ENCODE results near the gene TMEM151A.

TMEM151A gene

GRCh38 chr11:66283461-66284105, 8.1 kb upstream of the TMEM151A start:
- DNase-seq: no peak

DNA sequence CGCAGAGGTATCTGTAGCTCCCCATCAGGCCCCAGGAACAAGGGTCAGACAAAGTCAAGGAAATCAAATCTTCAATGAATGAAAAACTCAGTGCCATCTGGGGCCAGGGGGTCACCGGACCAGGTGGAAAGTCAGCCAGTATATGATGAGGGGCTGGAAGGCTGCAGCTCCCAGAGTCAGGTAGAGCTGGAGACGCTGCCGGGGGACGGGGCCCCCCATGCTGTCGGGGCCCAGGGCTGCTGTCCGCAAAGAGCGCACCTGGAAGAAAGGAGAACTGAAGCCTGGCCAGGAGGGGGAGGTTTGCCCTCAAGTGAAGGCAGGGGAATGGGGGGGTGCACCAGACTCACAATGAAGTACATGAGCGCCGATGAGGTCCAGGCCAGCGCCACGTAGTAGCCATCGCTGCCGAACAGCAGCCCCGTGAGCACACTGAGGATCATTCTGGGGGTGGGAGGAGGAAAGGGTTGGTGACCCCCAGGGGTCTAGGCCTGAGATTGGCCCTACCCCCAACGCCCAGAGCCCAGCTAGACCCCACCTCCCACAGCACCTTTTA, 7.1 kb upstream of the TMEM151A start:
- no peak for DNase-seq

DNA sequence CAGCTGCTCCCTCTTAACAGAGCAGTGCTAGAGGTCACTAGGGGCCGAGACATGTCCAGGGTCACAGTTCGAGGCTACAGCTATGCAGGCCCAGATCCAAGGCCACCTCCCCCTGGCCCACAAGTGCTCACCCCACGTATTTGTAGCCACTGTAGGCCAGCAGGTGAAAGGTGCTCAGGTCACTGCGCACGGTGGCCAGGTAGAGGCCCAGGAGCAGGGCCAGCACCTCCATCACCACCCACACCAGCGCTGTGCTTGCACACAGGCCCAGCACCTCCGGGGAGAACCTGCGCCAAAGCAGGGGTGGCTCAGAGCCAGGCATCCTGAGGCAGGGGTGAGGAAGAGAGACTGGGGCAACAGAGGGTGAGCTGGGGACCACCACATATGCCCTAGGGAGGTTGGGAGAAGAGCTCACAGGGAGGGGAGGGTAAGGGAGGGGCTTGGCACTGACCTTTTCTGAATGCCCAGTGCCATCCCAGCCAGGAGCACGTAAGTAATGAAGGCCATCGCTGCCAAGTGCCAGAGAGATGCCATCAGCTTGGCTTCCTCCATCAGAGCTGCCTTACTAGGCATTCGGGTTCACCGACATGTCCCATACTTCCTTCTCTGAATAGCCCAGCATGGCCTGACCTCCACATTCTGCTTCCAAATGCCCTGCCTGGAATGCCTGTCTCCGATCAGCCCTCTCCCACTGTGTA, 6.3 kb upstream of the TMEM151A start:
- DNase-seq: no peak

DNA sequence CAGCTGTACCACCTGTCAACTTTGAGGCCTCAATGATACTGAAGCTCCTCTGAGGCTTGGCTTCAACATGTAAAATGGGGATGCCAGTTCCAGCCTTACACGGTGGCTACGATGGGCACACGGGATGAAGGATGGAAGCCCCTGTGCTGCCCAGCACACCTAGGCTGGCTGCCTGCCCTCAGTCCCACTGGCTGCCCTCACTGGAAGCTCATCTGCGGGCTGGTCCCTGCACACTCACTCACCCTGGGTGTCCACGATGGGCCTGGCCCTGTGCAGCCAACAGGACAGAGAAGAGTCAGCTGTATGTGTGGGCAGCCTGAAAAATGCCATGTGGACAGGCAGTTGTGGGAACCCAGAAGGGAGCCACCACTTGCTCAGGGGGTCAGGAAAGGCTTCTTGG, 5.0 kb upstream of the TMEM151A start:
- no peak for DNase-seq

GRCh38 chr11:66287211-66287888, 4.3 kb upstream of the TMEM151A start:
- DNase-seq: no peak

DNA sequence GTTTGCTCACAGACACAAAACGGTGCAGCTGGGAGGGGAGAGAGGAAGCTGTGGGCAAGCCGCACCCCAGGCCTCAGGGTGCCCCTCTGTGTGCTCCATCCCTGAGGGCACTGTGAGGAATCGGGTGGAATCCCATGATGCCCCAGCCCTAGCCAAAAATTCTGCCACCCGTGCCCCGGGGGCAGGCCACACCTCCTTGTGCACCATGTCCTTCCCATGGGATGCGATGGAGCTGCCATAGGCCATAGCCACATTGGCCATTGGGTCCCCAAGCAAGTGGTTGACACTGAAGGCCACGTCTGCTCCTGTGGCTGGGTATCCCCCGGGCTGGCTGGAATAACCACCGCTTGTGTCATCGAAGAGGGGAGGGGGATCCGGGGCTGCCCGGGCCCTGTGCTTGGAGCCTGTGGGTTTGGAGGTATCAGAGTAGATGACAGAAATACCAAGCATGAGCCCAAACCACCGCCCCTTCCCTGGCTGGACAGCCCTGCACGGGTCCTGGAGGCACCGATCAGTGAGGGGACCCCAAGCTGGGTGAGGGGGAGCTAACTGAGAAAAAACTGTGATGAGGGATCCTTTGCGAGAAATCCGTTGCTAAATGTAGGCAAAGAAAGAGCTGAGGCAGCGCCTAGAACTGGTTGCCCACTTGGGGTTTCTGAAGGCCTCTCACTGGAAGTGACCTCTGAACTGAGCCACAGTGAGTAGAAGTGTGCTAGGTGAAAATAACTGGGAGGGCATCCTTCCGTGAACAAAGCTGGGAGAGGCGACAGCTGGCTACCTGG, 3.6 kb upstream of the TMEM151A start:
- DNase-seq: no peak

DNA sequence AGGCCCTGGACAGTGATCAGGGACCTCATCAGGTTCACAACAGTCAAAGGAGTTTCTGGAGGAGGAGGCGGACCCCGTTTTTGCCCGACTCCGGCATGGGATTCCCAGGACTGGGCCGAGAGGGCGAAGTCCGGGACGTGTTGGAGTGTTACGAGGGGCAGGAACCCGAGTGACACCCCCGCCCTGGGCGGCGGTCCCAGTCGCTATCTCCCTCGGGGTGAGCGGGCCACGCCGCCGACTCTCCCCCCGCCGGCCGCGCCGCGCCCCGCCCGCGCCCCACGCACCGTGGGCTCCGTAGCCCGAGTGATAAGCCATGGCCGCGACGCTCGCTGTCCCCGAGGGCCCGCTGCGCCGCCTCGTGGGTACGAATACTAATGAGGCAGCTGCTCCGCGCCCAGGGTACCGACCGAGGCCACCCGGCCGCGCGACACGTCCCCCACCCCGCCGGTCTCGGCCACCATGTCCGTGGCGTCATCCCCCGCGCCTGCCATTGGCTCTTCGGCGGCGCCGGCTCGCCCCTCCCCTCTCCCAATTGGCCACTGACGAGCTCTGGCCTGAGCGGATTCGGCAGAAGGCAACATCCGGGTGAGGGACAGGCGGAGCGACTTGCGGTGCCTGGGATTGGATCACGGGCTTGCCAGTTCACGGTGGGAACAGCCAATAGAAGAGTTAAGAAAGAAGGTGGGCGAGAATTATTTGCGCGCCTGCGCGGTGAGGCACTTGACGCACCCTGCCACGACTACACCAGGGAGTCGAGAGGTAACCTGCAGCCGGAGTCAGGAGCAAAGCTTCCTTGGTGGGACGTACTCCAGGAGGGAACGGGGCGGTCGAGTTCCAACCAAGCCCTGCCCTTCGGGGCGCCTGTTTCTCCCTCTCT, 2.8 kb upstream of the TMEM151A start, which contains the start of gene YIF1A:
TSS of gene YIF1A (minus strand) at position 473 of the 877 bp plus-strand sequence. CDS start at position 315, 158 bp downstream.
- peak; percentile 99 for DNase-seq

- DNase-seq: no peak
These were observed 2.0 kb upstream of the TMEM151A start for GRCh38 chr11:66289548-66290329.

DNA sequence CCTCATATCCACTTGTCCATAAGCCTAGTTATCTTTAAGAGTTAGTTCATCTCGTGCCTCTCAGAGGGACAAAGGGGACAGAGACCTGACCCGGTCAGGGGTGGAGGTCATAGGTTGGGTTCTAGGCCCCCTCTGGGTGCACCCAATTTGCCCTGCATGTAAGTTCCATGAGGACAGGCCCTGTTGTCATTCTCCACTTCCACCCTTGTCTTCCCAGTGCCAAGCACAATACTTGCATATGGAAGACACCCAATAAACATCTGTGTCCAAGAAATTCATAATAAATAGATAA, 1.4 kb upstream of the TMEM151A start:
- DNase-seq: no peak

- no peak for DNase-seq
These were observed 390 bp upstream of the TMEM151A start for GRCh38 chr11:66291303-66291705.

DNA sequence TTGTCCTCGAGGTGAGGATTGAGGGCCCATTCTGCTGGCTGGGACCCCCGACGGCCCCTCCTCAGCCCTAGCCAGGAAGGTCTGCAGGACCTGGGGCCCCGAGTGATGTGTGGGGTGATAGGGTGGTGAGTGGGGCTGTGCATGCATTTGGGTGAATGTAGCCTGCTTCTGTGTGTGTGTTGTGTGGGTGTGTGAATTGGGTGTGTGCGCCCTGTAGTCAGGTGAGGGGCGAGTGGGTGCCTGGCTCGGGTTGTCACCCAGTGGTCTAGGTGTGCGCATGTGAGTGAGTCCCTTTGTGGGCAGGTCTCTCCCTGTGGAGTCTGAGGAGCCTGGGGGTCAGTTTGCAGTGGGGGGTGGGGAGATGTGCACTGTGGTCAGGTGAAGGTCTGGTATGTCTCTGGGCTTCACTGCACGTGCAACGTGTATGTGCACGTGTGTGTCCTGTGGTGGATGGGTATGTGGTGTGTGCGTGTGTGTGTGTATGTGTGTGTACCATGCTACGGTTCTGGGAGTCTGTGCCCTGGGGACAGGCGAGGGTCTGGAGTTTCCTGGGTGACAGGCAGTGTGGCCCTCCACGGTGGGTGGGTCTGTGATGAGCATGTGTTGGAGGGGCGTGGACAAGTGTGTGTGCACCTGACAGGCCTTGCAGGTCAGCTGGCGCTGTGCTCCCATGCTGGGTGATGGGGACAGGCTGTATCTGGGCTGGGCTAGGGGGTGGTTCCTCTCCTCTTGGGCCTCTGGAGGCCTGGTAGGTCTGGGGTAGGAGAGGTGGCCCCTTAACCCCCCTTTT, 1.0 kb downstream of the TMEM151A start:
- DNase-seq: no peak

DNA sequence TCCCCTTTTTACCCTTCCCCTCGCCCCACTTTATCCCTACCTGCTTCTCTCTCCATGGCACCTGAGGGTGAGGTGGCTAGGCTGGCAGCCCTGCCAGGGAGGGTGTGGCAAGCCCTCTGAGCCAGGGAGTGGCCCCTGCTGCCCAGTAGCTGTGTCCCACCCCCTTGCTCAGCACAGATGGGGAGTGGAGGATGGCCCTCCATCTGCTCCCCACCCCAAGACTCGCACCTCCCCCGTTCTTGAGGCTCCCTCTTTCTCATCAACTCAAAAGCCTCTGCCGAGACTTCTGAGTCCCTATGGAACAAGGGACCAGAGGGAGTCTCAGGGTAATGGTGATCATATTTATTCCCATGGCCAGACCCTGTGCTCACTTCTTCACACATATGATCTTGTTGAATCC, 1.7 kb downstream of the TMEM151A start:
- no peak for DNase-seq

DNA sequence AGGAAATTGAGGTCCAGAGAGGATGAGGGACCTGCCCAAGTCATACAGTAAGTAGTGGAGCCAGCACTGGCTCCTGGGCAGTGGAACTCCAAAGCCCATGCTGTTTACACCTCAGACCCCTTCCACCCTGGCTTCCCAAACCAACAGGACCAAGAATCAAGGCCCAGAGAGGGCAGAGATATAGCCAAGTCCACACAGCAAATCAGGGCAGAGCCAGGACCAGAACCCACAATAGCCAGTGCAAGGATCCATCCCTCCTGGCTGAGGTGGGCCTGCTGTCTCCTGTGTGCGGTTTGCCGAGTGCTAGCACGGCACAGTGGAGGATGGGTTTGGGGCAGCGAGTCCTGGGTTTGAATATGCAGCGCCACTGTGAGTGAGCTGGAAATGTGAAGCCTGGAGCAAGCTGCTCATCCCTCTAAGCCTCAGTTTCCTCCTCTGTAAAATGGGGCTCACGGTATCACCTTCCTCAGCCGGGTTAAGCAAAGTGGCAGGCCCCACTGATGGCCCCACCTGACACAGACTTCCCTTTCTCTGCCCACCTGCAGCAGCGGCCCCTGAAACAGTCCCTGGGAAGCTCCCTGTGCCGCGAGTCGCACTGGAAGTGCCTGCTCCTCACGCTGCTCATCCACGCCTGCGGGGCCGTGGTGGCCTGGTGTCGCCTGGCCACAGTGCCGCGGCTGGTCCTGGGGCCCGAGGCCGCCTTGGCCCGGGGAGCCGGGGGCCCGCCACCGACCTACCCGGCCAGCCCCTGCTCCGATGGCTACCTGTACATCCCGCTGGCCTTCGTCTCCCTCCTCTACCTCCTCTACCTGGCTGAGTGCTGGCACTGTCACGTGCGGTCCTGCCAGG, 2.3 kb downstream of the TMEM151A start:
- DNase-seq: no peak

- DNase-seq: no peak
These were observed 3.2 kb downstream of the TMEM151A start for GRCh38 chr11:66294626-66295620.

DNA sequence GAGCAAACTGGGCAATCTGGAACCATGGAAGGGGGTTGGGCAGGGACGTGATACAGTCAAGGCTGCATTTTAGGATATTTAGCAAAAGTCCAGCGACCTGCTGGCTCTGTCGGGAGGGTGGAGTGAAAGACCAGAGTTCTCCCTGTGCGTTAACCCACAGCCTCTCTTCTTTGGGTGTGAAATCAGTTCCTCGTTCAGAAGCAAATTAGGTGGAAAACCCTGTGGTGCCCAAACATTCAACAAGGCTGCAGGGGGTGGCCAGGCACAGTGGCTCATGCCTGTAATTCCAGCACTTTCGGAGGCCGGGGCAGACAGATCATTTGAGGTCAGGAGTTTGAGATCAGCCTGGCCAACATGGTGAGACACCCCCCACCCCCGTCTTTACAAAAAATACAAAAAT, 5.9 kb downstream of the TMEM151A start:
- no peak for DNase-seq

- DNase-seq: no peak
These were observed 7.5 kb downstream of the TMEM151A start for GRCh38 chr11:66299186-66299585.

- DNase-seq: no peak
These were observed 11.0 kb downstream of the TMEM151A start for GRCh38 chr11:66302656-66303055.

DNA sequence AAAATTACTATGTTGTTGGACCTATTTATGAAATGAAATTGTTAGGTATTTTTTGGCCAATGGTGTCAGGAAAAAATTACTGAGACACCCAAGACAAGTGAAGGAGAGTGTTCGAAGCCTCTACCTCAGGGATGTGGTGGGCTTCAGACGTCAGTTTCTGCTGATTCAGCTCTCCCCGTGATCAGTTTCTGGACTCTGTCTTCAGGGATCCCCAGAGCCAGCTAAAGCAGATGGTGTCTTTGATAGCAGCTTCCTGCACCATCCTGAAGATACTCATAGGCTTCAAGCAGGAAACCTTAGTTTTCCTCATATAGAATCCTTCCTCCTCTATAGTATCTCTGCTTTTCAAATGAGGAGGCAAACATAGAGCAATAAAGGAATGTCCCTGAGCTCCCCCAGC, 17.8 kb downstream of the TMEM151A start:
- DNase-seq: no peak
